GM12878 (cell line): Measurements from ENCODE around the gene FGD6. TPM values are rescaled to one million over a fixed set of nuclear protein-coding genes. Genes with fewer than 3 reads are reported as not detected.

Experiments
- ATAC-seq: fragments of 200-7000 bp; cut with Tn5 transposase; 3 replicates; pipeline ENCODE4 v1.9.1; 2020; ENCODE audit warnings: mild to moderate bottlenecking, moderate library complexity
- BruUV-seq: library from RNA; stranded (reverse); fragments of 400-500 nt; replicated peaks from 2 replicates; lab custom pipeline; 2021; lab: Mats Ljungman, UMichigan
- CTCF ChIA-PET: fragments of 300-600 bp; sonication (Branson Sonifier 250); formaldehyde crosslinking; extraction: SDS; loops from one replicate; lab custom pipeline; 2021; ENCODE audit warnings: inconsistent platforms; lab: Yijun Ruan, JAX
- POLR2A ChIA-PET: fragments of 350-600 bp; formaldehyde crosslinking; extraction: SDS; loops from one replicate; lab custom pipeline; 2021; ENCODE audit warnings: inconsistent platforms; lab: Charles Lee
- RAD21 ChIA-PET: fragments of 300-600 bp; sonication (Branson Sonifier 250); formaldehyde crosslinking; loops from one replicate; lab custom pipeline; 2023; ENCODE audit warnings: antibody characterized with exemption; ENCODE audit not compliant: unreplicated experiment; lab: Charles Lee
- SMC1A ChIA-PET: fragments of 300-600 bp; sonication (Branson Sonifier 250); formaldehyde crosslinking; loops from one replicate; lab custom pipeline; 2023; ENCODE audit not compliant: unreplicated experiment, uncharacterized antibody; lab: Charles Lee
- DNase-seq: peaks from one replicate; pipeline ENCODE4 v3.0.0-alpha.2; 2011; ENCODE audit warnings: low read depth, low spot score
- FAIRE-seq: peaks from 3 replicates; lab custom pipeline; 2011; peaks lifted over from hg19 to GRCh38; lab: Jason Lieb, UNC
- H2AFZ ChIP-seq: 2 replicates; pipeline ENCODE4 v1.6.0; 2011; ENCODE audit warnings: low read depth, low read length, control low read depth; ENCODE audit not compliant: control insufficient read depth
- H3K27ac ChIP-seq: 2 replicates; pipeline ENCODE4 v1.5.1; 2011; ENCODE audit warnings: control low read depth; ENCODE audit not compliant: control insufficient read depth, insufficient read depth
- H3K27me3 ChIP-seq, 2 experiments: replicated peaks in 1 of 2; 2 replicates each; pipeline versions ENCODE4 v1.6.0 to v1.6.1; 2011; ENCODE audit warnings: low read length in 1 of 2; ENCODE audit not compliant: control insufficient read depth in 2 of 2, insufficient read depth in 2 of 2
- H3K36me3 ChIP-seq, 2 experiments: 2 replicates each; pipeline ENCODE4 v1.5.1; 2011; ENCODE audit warnings: low read length in 1 of 2; ENCODE audit not compliant: control insufficient read depth in 2 of 2, insufficient read depth in 2 of 2
- H3K4me1 ChIP-seq: 2 replicates; pipeline ENCODE4 v1.6.1; 2011; ENCODE audit warnings: mild to moderate bottlenecking, low read length, moderate library complexity, mixed read lengths; ENCODE audit not compliant: control insufficient read depth, insufficient read depth
- H3K4me2 ChIP-seq: 2 replicates; pipeline ENCODE4 v1.6.0; 2011; ENCODE audit warnings: control low read depth; ENCODE audit not compliant: control insufficient read depth, insufficient read depth
- H3K4me3 ChIP-seq: fragments of 200-600 bp; sonication (generic); 2 replicates; pipeline ENCODE4 v1.5.1; 2016
- H3K79me2 ChIP-seq: 2 replicates; pipeline ENCODE4 v1.6.0; 2011; ENCODE audit warnings: low read length; ENCODE audit not compliant: control insufficient read depth, insufficient read depth
- H3K9ac ChIP-seq: 2 replicates; pipeline ENCODE4 v1.8.0; 2011; ENCODE audit warnings: low read length, control low read depth, mixed read lengths; ENCODE audit not compliant: control insufficient read depth, insufficient read depth
- H3K9me3 ChIP-seq: replicated peaks from 3 replicates; pipeline ENCODE4 v1.5.1; 2011; ENCODE audit warnings: mild to moderate bottlenecking, low read length; ENCODE audit not compliant: control insufficient read depth, insufficient read depth
- H4K20me1 ChIP-seq: 2 replicates; pipeline ENCODE4 v1.6.0; 2011; ENCODE audit not compliant: control insufficient read depth, insufficient read depth
- CEBPB ChIP-seq, 2 experiments: fragments of 150-350 bp in 1 of 2; IDR thresholded peaks; 2 replicates each; pipeline ENCODE4 v1.6.1; 2012 to 2014; ENCODE audit warnings: low read depth in 2 of 2, low read length in 2 of 2, borderline replicate concordance in 1 of 2, inconsistent platforms in 1 of 2
- CEBPZ ChIP-seq: fragments of 150-350 bp; IDR thresholded peaks from 2 replicates; pipeline ENCODE4 v1.6.1; 2016; ENCODE audit warnings: low read depth, low read length
- FOS ChIP-seq: IDR thresholded peaks from 3 replicates; pipeline ENCODE4 v1.6.1; 2011; ENCODE audit warnings: borderline replicate concordance; ENCODE audit not compliant: insufficient read length; ENCODE audit errors: extremely low read depth
- FOXK2 ChIP-seq: fragments of 450-650 bp; IDR thresholded peaks from 2 replicates; pipeline ENCODE4 v1.6.1; 2017; ENCODE audit warnings: mild to moderate bottlenecking, moderate library complexity
- NR2C2 ChIP-seq: IDR thresholded peaks from 2 replicates; pipeline ENCODE4 v1.6.1; 2011; ENCODE audit warnings: borderline replicate concordance, low read depth; ENCODE audit not compliant: control insufficient read depth, insufficient read length
- SKIL ChIP-seq: fragments of 450-650 bp; IDR thresholded peaks from 2 replicates; pipeline ENCODE4 v1.6.1; 2017; ENCODE audit warnings: mild to moderate bottlenecking, low read depth, inconsistent platforms; ENCODE audit not compliant: poor library complexity, severe bottlenecking
- SREBF1 ChIP-seq: IDR thresholded peaks from 2 replicates; pipeline ENCODE4 v1.6.1; 2012; ENCODE audit warnings: mild to moderate bottlenecking, low read length
- WRNIP1 ChIP-seq: IDR thresholded peaks from 2 replicates; pipeline ENCODE4 v1.6.1; 2011; ENCODE audit warnings: low read depth, low read length, improper control_type of control experiment, borderline replicate concordance
- ZNF274 ChIP-seq: IDR thresholded peaks from one replicate; pipeline ENCODE4 v1.8.0; 2011; ENCODE audit not compliant: insufficient read length, insufficient read depth
- WGBS: methylation state at CpG from one replicate; pipeline ENCODE4 v1.1.6; 2016; ENCODE audit warnings: low lambda C conversion rate; ENCODE audit not compliant: insufficient replicate concordance, insufficient coverage; ENCODE audit errors: missing lambda C conversion rate; 5-methylcytosine and 5-hydroxymethylcytosine counted together
- in situ Hi-C: fragments of 300-500 bp; cut with MboI; formaldehyde crosslinking; loops from 9 replicates; pipeline ENCODE4 v1.14.3; 2018; ENCODE audit warnings: mixed read lengths
- intact Hi-C: fragments of 100-400 bp; cut with micrococcal nuclease; formaldehyde crosslinking; loops from one replicate; pipeline ENCODE4 v1.14.2; 2022; ENCODE audit not compliant: unreplicated experiment
- polyA plus RNA-seq, 11 experiments: library from polyadenylated mRNA; depleted of rRNA in 4 of 11; unstranded in 6 of 11; stranded (reverse) in 5 of 11; fragments of >200 nt; fragmentation: Nextera tagmentation in 4 of 11; fragmentation: Illumina TruSeq in 1 of 11; extraction: Ambion mirVana in 4 of 11; extraction: Trizol in 1 of 11; gene quantifications; 1 replicate in 1 of 11; 2 replicates in 10 of 11; pipeline versions ENCODE4 v1.2.1 to v1.2.3, GENCODE V29; 2011 to 2016; ENCODE audit warnings: inconsistent platforms in 2 of 11, missing spikeins in 2 of 11, low read depth in 1 of 11
- total RNA-seq, 4 experiments: library from RNA; depleted of rRNA in 3 of 4; stranded (reverse); fragments of >200 nt in 3 of 4; fragmentation: Illumina TruSeq in 1 of 4; extraction: Trizol in 1 of 4; gene quantifications; 2 replicates each; pipeline versions ENCODE4 v1.2.1 to v1.2.3, GENCODE V29; 2013 to 2021

The FGD6 gene
- total and polyA plus RNA-seq, 10 of the 15 experiments (the other 5 are each of a cell fraction or from before 2014, with no cell fraction given), result 2.4 to 15.5 (median 8.9) TPM

GRCh38 chr12:95060951-95061350 lies 156.3 kb downstream of the FGD6 start:
- CTCF ChIA-PET, result no interaction called here
- H3K36me3 ChIP-seq, result peaks cover under 1 to 17% of the 10 kb centered on the region in 2 experiments; a peak in 3 of 4 replicates
- no TSS peak for BruUV-seq

More at GRCh38 chr12:95060951-95061350, 156.3 kb downstream of the FGD6 start:
- H4K20me1 ChIP-seq, result no peaks in the 10 kb centered on the region
- H3K4me1 ChIP-seq, result no peaks in the 10 kb centered on the region
- TF ChIP-seq SREBF1 (no peak), CEBPZ (no peak), NR2C2 (no peak), WRNIP1 (no peak), ZNF274 (no peak), CEBPB (IDR thresholded peaks at IDR 0.05; ENCODE audit: borderline replicate concordance in 1 of 2, low read depth in 2 of 2, low read length in 2 of 2) (no peak), FOXK2 (no peak), SKIL (no peak), FOS (no peak)
- no peaks in the 10 kb centered on the region for H3K79me2 ChIP-seq
- in situ Hi-C loops, result no loop called here
- no peak overlapping the region for H3K4me2 ChIP-seq
- H3K9ac ChIP-seq, result no peak overlapping the region
- POLR2A ChIA-PET, result interaction anchor here (0.6 kb wide), 1 partner anchor 485 kb away, joined by 3 read pairs; no protein-coding TSS in a partner anchor
- DNase-seq (no peak), ATAC-seq (no peak), FAIRE-seq (no peak)
- H3K27ac ChIP-seq, result no peak overlapping the region
- H3K9me3 ChIP-seq, result no peaks in the 10 kb centered on the region
- no peak overlapping the region for H3K4me3 ChIP-seq
- H2AFZ ChIP-seq, result no peak overlapping the region
- intact Hi-C loops, result no loop called here
- H3K27me3 ChIP-seq, result no peaks in the 10 kb centered on the region
- SMC1A ChIA-PET, result no interaction called here
- RAD21 ChIA-PET, result no interaction called here
- WGBS, result 100% methylated on average over 1 of the region's 1 CpG
